ENCODE measurements around the gene MAP2K4. TPM values are rescaled to one million over a fixed set of nuclear protein-coding genes. Genes with fewer than 3 reads are reported as not detected.

Gene MAP2K4
- total and polyA plus RNA-seq, 2 of the 13 experiments (the other 11 are each of a cell fraction or from before 2014, with no cell fraction given): 21.5 to 35.6 TPM

- Histone ChIP-seq H2AFZ (ENCODE audit: low read length) (no peak overlapping the region), H4K20me1 (ENCODE audit: insufficient read depth, low read length) (no peaks in the 10 kb centered on the region), H3K36me3 (replicated peaks in 1 of 2; ENCODE audit: control insufficient read depth in 1 of 2, insufficient read depth in 2 of 2, low read length in 2 of 2) (peaks cover 0 to 10% of the 10 kb centered on the region in 2 experiments; a peak in 1 of 5 replicates), H3K27me3 (ENCODE audit: control insufficient read depth in 1 of 2, insufficient read depth in 2 of 2, low read length in 2 of 2) (no peaks in the 10 kb centered on the region), H3K4me3 (replicated peaks in 1 of 3; ENCODE audit: insufficient read depth in 1 of 3, low read depth in 2 of 3, low read length in 3 of 3) (no peak overlapping the region), H3K9me3 (ENCODE audit: low read length) (no peaks in the 10 kb centered on the region), H3K27ac (ENCODE audit: extremely low read length, insufficient read depth, low read length) (no peak overlapping the region), H3K4me2 (ENCODE audit: low read depth, low read length) (no peak overlapping the region), H3K9ac (ENCODE audit: insufficient read depth, low read depth, low read length) (no peak overlapping the region), H3K79me2 (ENCODE audit: insufficient read depth, low read length) (peaks cover 6% of the 10 kb centered on the region), H3K4me1 (ENCODE audit: insufficient read depth, low read length) (no peaks in the 10 kb centered on the region)
- ChIA-PET POLR2A (no interaction called here), CTCF (ENCODE audit: low intra/inter-chr PET ratio, low total read pairs) (no interaction called here)
- intact Hi-C loops (cut with micrococcal nuclease; ENCODE audit: unreplicated experiment): no loop called here
- DNase-seq (ENCODE audit: low spot score) (no peak), ATAC-seq (no peak), FAIRE-seq (no peak)
- TF ChIP-seq SP140L (CRISPR knock-in tag; IDR thresholded peaks at IDR 0.05; ENCODE audit: borderline replicate concordance) (no peak), HNRNPK (IDR thresholded peaks at IDR 0.05; ENCODE audit: low read depth, low read length, poor library complexity, severe bottlenecking) (no peak), KDM5B (CRISPR knock-in tag; IDR thresholded peaks at IDR 0.05; ENCODE audit: borderline replicate concordance) (no peak), HOXA3 (CRISPR knock-in tag; IDR thresholded peaks at IDR 0.05) (no peak), HOXA9 (CRISPR knock-in tag; IDR thresholded peaks at IDR 0.05; ENCODE audit: borderline replicate concordance) (no peak), ZHX2 (IDR thresholded peaks at IDR 0.05; ENCODE audit: low read depth) (no peak), ZHX2 (CRISPR knock-in tag; IDR thresholded peaks at IDR 0.05; ENCODE audit: borderline replicate concordance) (no peak), ZSCAN5A (CRISPR knock-in tag; IDR thresholded peaks at IDR 0.05; ENCODE audit: borderline replicate concordance) (no peak), ZEB1 (IDR thresholded peaks at IDR 0.05; ENCODE audit: insufficient replicate concordance, low read depth) (no peak), NR2F6 (IDR thresholded peaks at IDR 0.05) (no peak), NR2F6 (CRISPR knock-in tag; IDR thresholded peaks at IDR 0.05) (no peak), RBFOX2 (IDR thresholded peaks at IDR 0.05; ENCODE audit: low read depth, low read length) (no peak)
- in situ Hi-C loops (cut with HindIII; ENCODE audit: extremely low pct_ligation_motif_present, low pct_unique_long_range_greater_than_20kb): no loop called here
- BruUV-seq (replicated peaks): no TSS peak
These were observed 49.9 kb downstream of the MAP2K4 start for GRCh38 chr17:12070561-12070960.
